ENCODE data around the gene ZNF79.

ZNF79 gene

DNA sequence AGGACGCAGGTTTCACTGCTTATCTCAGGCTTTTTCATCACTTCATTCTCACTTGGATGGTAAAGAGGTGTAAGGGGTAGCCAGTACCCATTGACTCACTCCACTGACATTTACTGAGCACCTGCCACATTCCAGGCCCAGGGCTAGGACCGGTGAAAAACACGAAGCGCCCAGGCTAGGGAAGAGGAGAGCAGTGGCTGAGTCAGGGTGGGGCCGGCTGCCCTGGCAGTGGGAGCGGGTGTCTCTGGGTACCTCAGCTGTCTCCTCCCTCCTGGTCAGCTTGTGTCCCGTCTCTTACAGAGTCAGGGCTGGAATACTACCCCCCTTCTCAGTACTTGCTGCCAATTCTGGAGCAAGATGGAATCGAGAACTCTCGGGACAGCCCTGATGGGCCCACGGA lies 49.3 kb downstream of the ZNF79 start:
- H3K4me1 ChIP-seq (ENCODE audit: control insufficient read depth, insufficient read depth, low read length), result no peaks in the 10 kb centered on the region
- H3K36me3 ChIP-seq (ENCODE audit: control insufficient read depth, insufficient read depth, low read length), result no peaks in the 10 kb centered on the region
- no peaks in the 10 kb centered on the region for H3K9me3 ChIP-seq (ENCODE audit: control insufficient read depth, low read length)
- H3K27me3 ChIP-seq (ENCODE audit: control insufficient read depth, insufficient read depth, low read length, poor library complexity, severe bottlenecking), result no peaks in the 10 kb centered on the region
- H3K4me3 ChIP-seq (ENCODE audit: insufficient read depth, low read depth, low read length), result no peak overlapping the region
- 96 to 97% methylated on average over 10 of the region's 10 CpGs for WGBS, 2 experiments
- no peak overlapping the region for H3K27ac ChIP-seq (ENCODE audit: insufficient read depth, low read depth, low read length, poor library complexity, severe bottlenecking)

DNA sequence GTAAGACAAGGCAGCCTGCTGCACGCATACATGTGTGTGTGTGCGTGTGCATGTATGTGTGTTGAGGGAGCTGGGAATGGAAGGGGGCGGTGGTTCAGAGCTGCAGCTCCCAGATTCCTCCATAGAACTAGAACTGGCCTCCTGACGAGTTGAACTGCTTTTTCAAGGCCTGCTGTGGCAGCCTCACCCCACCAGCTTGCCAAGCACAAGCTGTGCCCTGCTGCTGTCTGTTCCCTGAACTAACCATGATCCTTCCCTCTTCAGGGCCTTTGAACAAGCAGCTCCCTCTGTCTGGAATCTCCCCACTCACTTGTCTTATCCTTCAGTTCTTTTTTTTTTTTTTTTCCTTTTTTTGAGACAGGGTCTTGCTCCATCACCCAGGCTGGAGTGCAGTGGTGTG lies 49.8 kb downstream of the ZNF79 start:
- 92 to 95% methylated on average over 4 of the region's 4 CpGs for WGBS, 2 experiments
- Histone ChIP-seq H3K4me3 (ENCODE audit: insufficient read depth, low read depth, low read length) (no peak overlapping the region), H3K27ac (ENCODE audit: insufficient read depth, low read depth, low read length, poor library complexity, severe bottlenecking) (no peak overlapping the region), H3K27me3 (ENCODE audit: control insufficient read depth, insufficient read depth, low read length, poor library complexity, severe bottlenecking) (no peaks in the 10 kb centered on the region), H3K9me3 (ENCODE audit: control insufficient read depth, low read length) (no peaks in the 10 kb centered on the region), H3K4me1 (ENCODE audit: control insufficient read depth, insufficient read depth, low read length) (no peaks in the 10 kb centered on the region), H3K36me3 (ENCODE audit: control insufficient read depth, insufficient read depth, low read length) (no peaks in the 10 kb centered on the region)

DNA sequence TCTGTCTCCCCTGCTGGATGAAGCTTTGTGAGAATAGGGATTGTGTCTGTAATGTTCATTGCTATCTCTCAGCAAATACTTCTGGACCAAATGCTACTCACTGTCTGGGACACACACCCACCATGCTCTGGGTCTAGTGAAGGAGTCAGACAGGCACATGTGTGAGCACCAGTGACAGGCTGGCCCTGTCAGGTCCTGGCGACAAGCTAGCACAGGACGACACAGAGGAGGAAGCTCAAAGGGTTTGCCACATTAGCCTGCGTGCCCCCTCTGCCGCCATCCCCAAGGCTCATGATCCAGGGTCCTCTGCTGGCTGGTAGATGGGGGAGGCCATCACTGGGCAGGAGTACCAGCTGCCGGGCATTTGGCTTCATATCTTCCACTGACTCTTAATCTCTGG lies 50.4 kb downstream of the ZNF79 start:
- no peaks in the 10 kb centered on the region for H3K27me3 ChIP-seq (ENCODE audit: control insufficient read depth, insufficient read depth, low read length, poor library complexity, severe bottlenecking)
- no peak overlapping the region for H3K4me3 ChIP-seq (ENCODE audit: insufficient read depth, low read depth, low read length)
- H3K4me1 ChIP-seq (ENCODE audit: control insufficient read depth, insufficient read depth, low read length), result no peaks in the 10 kb centered on the region
- WGBS, 2 experiments, result 92 to 94% methylated on average over 5 of the region's 5 CpGs
- no peaks in the 10 kb centered on the region for H3K36me3 ChIP-seq (ENCODE audit: control insufficient read depth, insufficient read depth, low read length)
- no peak overlapping the region for H3K27ac ChIP-seq (ENCODE audit: insufficient read depth, low read depth, low read length, poor library complexity, severe bottlenecking)
- no peaks in the 10 kb centered on the region for H3K9me3 ChIP-seq (ENCODE audit: control insufficient read depth, low read length)

- 89 to 91% methylated on average over 17 of the region's 17 CpGs for WGBS, 2 experiments
- Histone ChIP-seq H3K9me3 (ENCODE audit: control insufficient read depth, low read length) (no peaks in the 10 kb centered on the region), H3K36me3 (ENCODE audit: control insufficient read depth, insufficient read depth, low read length) (no peaks in the 10 kb centered on the region), H3K4me3 (ENCODE audit: insufficient read depth, low read depth, low read length) (no peak overlapping the region), H3K27me3 (ENCODE audit: control insufficient read depth, insufficient read depth, low read length, poor library complexity, severe bottlenecking) (no peaks in the 10 kb centered on the region), H3K4me1 (ENCODE audit: control insufficient read depth, insufficient read depth, low read length) (no peaks in the 10 kb centered on the region), H3K27ac (ENCODE audit: insufficient read depth, low read depth, low read length, poor library complexity, severe bottlenecking) (no peak overlapping the region)
Measured at GRCh38 chr9:127479507-127480081, 55.4 kb downstream of the ZNF79 start.

DNA sequence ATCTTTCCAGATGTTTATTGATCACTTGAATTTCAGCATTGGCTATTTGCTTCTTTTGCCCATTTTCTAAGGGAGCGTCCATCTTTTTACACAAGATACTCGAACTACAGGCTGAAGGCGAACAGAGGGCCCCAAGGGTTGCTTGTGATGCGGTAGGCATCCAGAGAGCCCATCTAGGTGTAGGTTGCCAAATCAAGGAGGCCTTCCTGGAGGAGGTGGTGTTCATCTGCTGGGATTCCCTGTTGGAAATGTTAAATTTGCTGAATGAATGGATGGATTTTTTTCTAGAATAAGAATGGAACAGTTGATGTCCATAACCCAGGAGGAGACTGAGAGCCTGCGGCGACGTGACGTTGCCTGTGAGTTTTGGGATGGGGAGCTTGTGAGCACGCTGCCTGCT lies 58.5 kb downstream of the ZNF79 start:
- Histone ChIP-seq H3K4me3 (ENCODE audit: insufficient read depth, low read depth, low read length) (no peak overlapping the region), H3K36me3 (ENCODE audit: control insufficient read depth, insufficient read depth, low read length) (no peaks in the 10 kb centered on the region), H3K4me1 (ENCODE audit: control insufficient read depth, insufficient read depth, low read length) (no peaks in the 10 kb centered on the region), H3K27ac (ENCODE audit: insufficient read depth, low read depth, low read length, poor library complexity, severe bottlenecking) (no peak overlapping the region), H3K9me3 (ENCODE audit: control insufficient read depth, low read length) (no peaks in the 10 kb centered on the region), H3K27me3 (ENCODE audit: control insufficient read depth, insufficient read depth, low read length, poor library complexity, severe bottlenecking) (no peaks in the 10 kb centered on the region)
- 97% methylated on average over 9 of the region's 9 CpGs for WGBS, 2 experiments

- Histone ChIP-seq H3K27ac (ENCODE audit: insufficient read depth, low read depth, low read length, poor library complexity, severe bottlenecking) (no peak overlapping the region), H3K27me3 (ENCODE audit: control insufficient read depth, insufficient read depth, low read length, poor library complexity, severe bottlenecking) (no peaks in the 10 kb centered on the region), H3K4me3 (ENCODE audit: insufficient read depth, low read depth, low read length) (no peak overlapping the region), H3K4me1 (ENCODE audit: control insufficient read depth, insufficient read depth, low read length) (no peaks in the 10 kb centered on the region), H3K9me3 (ENCODE audit: control insufficient read depth, low read length) (no peaks in the 10 kb centered on the region), H3K36me3 (ENCODE audit: control insufficient read depth, insufficient read depth, low read length) (no peaks in the 10 kb centered on the region)
- 91% methylated on average over 11 of the region's 11 CpGs for WGBS, 2 experiments
Measured at GRCh38 chr9:127485995-127486394, 61.8 kb downstream of the ZNF79 start.

- WGBS, 2 experiments, result 87 to 89% methylated on average over 7 to 8 of the region's 8 CpGs
- H3K9me3 ChIP-seq (ENCODE audit: control insufficient read depth, low read length), result no peaks in the 10 kb centered on the region
Measured at GRCh38 chr9:127488946-127489345, 64.8 kb downstream of the ZNF79 start.

GRCh38 chr9:127489471-127490115 lies 65.4 kb downstream of the ZNF79 start:
- WGBS, 2 experiments, result 54 to 57% methylated on average over 22 of the region's 22 CpGs
- H3K36me3 ChIP-seq (ENCODE audit: control insufficient read depth, insufficient read depth, low read length), result no peaks in the 10 kb centered on the region

More at GRCh38 chr9:127488946-127489345, 64.8 kb downstream of the ZNF79 start:
- H3K4me1 ChIP-seq (ENCODE audit: control insufficient read depth, insufficient read depth, low read length), result no peaks in the 10 kb centered on the region
- no peaks in the 10 kb centered on the region for H3K27me3 ChIP-seq (ENCODE audit: control insufficient read depth, insufficient read depth, low read length, poor library complexity, severe bottlenecking)
- H3K4me3 ChIP-seq (ENCODE audit: insufficient read depth, low read depth, low read length), result no peak overlapping the region
- H3K27ac ChIP-seq (ENCODE audit: insufficient read depth, low read depth, low read length, poor library complexity, severe bottlenecking), result no peak overlapping the region
- H3K36me3 ChIP-seq (ENCODE audit: control insufficient read depth, insufficient read depth, low read length), result no peaks in the 10 kb centered on the region

DNA sequence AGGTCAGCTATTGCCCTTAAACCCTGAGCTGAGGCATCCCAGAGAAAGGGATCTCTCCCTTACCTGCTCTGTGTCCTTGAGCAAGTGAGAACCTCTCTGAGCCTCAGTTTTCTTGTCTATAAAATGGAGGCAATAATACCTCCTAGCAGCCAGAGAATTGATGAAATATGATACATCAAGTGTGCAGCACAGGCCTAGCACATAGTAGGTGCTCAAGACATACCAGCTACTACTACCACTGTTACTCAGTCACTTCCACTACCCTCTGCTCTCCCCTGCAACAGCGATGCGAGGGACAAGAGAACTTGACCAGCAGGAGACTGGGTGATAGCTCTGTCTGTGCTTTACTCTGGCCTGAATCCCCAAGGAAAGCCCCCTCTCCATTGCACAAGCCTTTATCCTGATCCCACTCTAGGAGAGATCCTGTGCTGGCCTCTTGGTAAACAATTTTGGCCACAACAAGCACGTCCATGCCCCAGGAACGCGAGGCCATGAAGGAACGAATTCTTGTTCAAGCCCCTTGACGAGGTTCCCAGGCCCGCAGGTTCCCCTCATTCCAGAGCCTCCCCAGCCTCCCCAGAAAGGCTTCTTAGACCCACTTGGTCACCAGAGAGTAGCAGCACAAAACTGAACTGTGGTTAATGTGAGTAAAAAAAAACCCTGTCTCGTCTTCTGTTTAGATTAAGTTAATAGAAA lies 66.5 kb downstream of the ZNF79 start:
- Histone ChIP-seq H3K4me1 (ENCODE audit: control insufficient read depth, insufficient read depth, low read length) (no peaks in the 10 kb centered on the region), H3K9me3 (ENCODE audit: control insufficient read depth, low read length) (no peaks in the 10 kb centered on the region), H3K27me3 (ENCODE audit: control insufficient read depth, insufficient read depth, low read length, poor library complexity, severe bottlenecking) (no peaks in the 10 kb centered on the region), H3K36me3 (ENCODE audit: control insufficient read depth, insufficient read depth, low read length) (no peaks in the 10 kb centered on the region), H3K27ac (ENCODE audit: insufficient read depth, low read depth, low read length, poor library complexity, severe bottlenecking) (no peak overlapping the region), H3K4me3 (ENCODE audit: insufficient read depth, low read depth, low read length) (no peak overlapping the region)
- WGBS, 2 experiments, result 95% methylated on average over 9 of the region's 9 CpGs

More at GRCh38 chr9:127489471-127490115, 65.4 kb downstream of the ZNF79 start:
- H3K27ac ChIP-seq (ENCODE audit: insufficient read depth, low read depth, low read length, poor library complexity, severe bottlenecking), result no peak overlapping the region
- no peak overlapping the region for H3K4me3 ChIP-seq (ENCODE audit: insufficient read depth, low read depth, low read length)
- H3K4me1 ChIP-seq (ENCODE audit: control insufficient read depth, insufficient read depth, low read length), result no peaks in the 10 kb centered on the region
- H3K9me3 ChIP-seq (ENCODE audit: control insufficient read depth, low read length), result no peaks in the 10 kb centered on the region
- H3K27me3 ChIP-seq (ENCODE audit: control insufficient read depth, insufficient read depth, low read length, poor library complexity, severe bottlenecking), result no peaks in the 10 kb centered on the region

- Histone ChIP-seq H3K36me3 (ENCODE audit: control insufficient read depth, insufficient read depth, low read length) (no peaks in the 10 kb centered on the region), H3K9me3 (ENCODE audit: control insufficient read depth, low read length) (no peaks in the 10 kb centered on the region), H3K4me1 (ENCODE audit: control insufficient read depth, insufficient read depth, low read length) (no peaks in the 10 kb centered on the region), H3K27me3 (ENCODE audit: control insufficient read depth, insufficient read depth, low read length, poor library complexity, severe bottlenecking) (no peaks in the 10 kb centered on the region), H3K4me3 (ENCODE audit: insufficient read depth, low read depth, low read length) (no peak overlapping the region), H3K27ac (ENCODE audit: insufficient read depth, low read depth, low read length, poor library complexity, severe bottlenecking) (no peak overlapping the region)
- 93 to 95% methylated on average over 10 of the region's 10 CpGs for WGBS, 2 experiments
Measured at GRCh38 chr9:127491516-127491915, 67.3 kb downstream of the ZNF79 start.
